Gastroesophageal sphincter (tissue), 4 donors: ENCODE measurements around the gene SLC27A2. TPM values are rescaled to one million over a fixed set of nuclear protein-coding genes. Genes with fewer than 3 reads are reported as not detected.

Experiments
- ATAC-seq: fragments of 150-250 bp; one replicate; pipeline ENCODE4 v1.9.1; 2016; ENCODE audit warnings: mild to moderate bottlenecking, moderate library complexity
- H3K27ac ChIP-seq, 4 donors: fragments of 200-600 bp; sonication (generic) in 3 of 4; 1 replicate in 3 of 4; 2 replicates in 1 of 4; pipeline ENCODE4 v1.5.1; 2016 to 2019
- H3K27me3 ChIP-seq: fragments of 200-600 bp; sonication (generic); one replicate; pipeline ENCODE4 v1.5.1; 2019
- H3K36me3 ChIP-seq, 2 donors: fragments of 200-600 bp; sonication (generic); one replicate each; pipeline ENCODE4 v1.5.1; 2019; ENCODE audit warnings: control low read depth in 1 of 2
- H3K4me1 ChIP-seq, 3 donors: fragments of 200-600 bp; sonication (generic); 1 replicate in 2 of 3; 2 replicates in 1 of 3; pipeline ENCODE4 v1.5.1; 2016 to 2019; ENCODE audit warnings: control low read depth in 2 of 3
- H3K4me3 ChIP-seq, 2 donors: fragments of 200-600 bp; sonication (generic); one replicate each; pipeline ENCODE4 v1.5.1; 2019; ENCODE audit warnings: mild to moderate bottlenecking in 1 of 2, moderate library complexity in 1 of 2
- H3K9me3 ChIP-seq, 3 donors: fragments of 200-600 bp; sonication (generic); one replicate each; pipeline ENCODE4 v1.5.1; 2017 to 2019; ENCODE audit warnings: control low read depth in 2 of 3
- EP300 ChIP-seq: sonication (generic); formaldehyde crosslinking; IDR thresholded peaks from one replicate; pipeline ENCODE4 v1.6.1; 2017; ENCODE audit warnings: antibody characterized with exemption, mild to moderate bottlenecking
- POLR2A ChIP-seq, 2 donors: fragments of 450-650 bp; IDR thresholded peaks; one replicate each; pipeline ENCODE4 v1.6.1; 2017; ENCODE audit warnings: antibody characterized with exemption in 2 of 2, mild to moderate bottlenecking in 2 of 2, moderate library complexity in 1 of 2
- POLR2AphosphoS5 ChIP-seq: sonication (generic); formaldehyde crosslinking; IDR thresholded peaks from one replicate; pipeline ENCODE4 v1.6.1; 2017; ENCODE audit warnings: antibody characterized with exemption
- WGBS, 2 donors: methylation state at CpG; one replicate each; pipeline ENCODE4 v1.1.5; 2018; ENCODE audit warnings: low coverage in 1 of 2; 5-methylcytosine and 5-hydroxymethylcytosine counted together
- total RNA-seq, 4 donors: library from RNA; depleted of rRNA; stranded (reverse); fragments of >200 nt; gene quantifications; one replicate each; pipeline ENCODE4 v1.1.0, GENCODE V29; 2016
- TF ChIP-seq, protein P1 (sequence below), 4 experiments: fragments of 200-600 bp in 2 of 4; fragments of 450-650 bp in 2 of 4; sonication (generic) in 1 of 4; IDR thresholded peaks; one replicate each; pipeline ENCODE4 v1.5.1; 2017 to 2019; ENCODE audit warnings: antibody characterized with exemption in 4 of 4, mild to moderate bottlenecking in 2 of 4, moderate library complexity in 2 of 4

SLC27A2 gene
- total RNA-seq, 4 donors from 2014 or later: 0.13 to 0.22 TPM; not detected in 2

DNA sequence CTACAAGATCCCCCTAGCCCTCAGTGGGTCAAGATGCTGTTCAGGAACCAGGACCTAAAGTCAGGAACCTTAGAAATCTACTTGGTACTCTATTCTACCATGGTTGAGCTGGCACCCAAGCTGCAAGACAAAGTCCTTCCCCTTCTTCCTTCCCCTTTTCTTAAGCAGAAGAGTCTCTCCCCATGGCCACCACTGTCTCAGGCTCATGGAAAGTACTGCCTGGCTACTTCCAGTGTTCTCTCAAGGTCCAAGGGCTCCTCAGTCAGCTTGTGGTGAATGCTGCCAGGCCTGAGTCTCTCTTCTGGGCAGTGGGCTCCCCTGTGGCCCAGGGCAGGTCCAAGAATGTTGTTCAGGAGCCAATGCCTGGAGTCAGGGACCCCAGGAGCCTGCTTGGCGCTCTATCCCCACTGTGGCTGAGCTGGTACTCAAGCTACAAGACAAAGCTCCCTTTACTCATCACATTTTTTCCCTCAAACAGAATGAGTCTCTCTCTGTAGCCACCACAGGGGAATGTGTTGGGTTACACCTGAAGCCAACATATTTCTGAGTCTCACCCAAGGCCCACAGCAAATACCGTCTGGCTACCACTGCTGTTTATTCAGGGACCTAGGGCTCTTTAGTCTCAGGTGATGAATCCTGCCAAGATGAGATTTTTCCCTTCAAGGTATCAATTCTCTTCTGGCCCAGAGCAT lies 18.1 kb upstream of the SLC27A2 start:
- no peaks in the 10 kb centered on the region for H3K9me3 ChIP-seq
- H3K36me3 ChIP-seq: no peaks in the 10 kb centered on the region
- 56 to 60% methylated on average over 1 to 2 of the region's 2 CpGs for WGBS, 2 donors
- H3K27ac ChIP-seq: no peak overlapping the region
- TF ChIP-seq EP300 (no peak), POLR2AphosphoS5 (no peak), POLR2A (IDR thresholded peaks at IDR 0.05) (no peak)
- TF ChIP-seq, protein P1, sequence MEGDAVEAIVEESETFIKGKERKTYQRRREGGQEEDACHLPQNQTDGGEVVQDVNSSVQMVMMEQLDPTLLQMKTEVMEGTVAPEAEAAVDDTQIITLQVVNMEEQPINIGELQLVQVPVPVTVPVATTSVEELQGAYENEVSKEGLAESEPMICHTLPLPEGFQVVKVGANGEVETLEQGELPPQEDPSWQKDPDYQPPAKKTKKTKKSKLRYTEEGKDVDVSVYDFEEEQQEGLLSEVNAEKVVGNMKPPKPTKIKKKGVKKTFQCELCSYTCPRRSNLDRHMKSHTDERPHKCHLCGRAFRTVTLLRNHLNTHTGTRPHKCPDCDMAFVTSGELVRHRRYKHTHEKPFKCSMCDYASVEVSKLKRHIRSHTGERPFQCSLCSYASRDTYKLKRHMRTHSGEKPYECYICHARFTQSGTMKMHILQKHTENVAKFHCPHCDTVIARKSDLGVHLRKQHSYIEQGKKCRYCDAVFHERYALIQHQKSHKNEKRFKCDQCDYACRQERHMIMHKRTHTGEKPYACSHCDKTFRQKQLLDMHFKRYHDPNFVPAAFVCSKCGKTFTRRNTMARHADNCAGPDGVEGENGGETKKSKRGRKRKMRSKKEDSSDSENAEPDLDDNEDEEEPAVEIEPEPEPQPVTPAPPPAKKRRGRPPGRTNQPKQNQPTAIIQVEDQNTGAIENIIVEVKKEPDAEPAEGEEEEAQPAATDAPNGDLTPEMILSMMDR (IDR thresholded peaks at IDR 0.05): no peak
- H3K4me3 ChIP-seq: no peak overlapping the region
- no peaks in the 10 kb centered on the region for H3K4me1 ChIP-seq
- no peaks in the 10 kb centered on the region for H3K27me3 ChIP-seq
- ATAC-seq: no peak

DNA sequence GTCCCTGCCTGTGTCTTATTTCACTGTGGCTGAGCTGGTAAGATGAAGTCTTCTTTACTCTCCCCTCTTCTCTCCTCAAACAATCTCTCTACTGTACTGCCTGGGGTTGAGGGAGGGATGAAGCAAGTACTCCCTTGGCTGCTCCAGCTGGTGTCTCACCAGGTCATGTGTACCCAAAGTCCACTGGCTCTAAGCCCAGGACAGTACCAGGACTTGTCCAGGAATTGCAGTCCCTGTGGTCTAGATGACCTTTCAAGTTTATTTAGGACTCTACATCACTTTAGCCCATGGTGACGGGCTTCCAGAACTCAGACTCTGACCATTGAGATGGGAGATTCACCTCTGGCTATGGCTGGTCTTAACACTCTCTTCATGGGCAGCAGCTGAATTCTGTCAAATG lies 17.5 kb upstream of the SLC27A2 start:
- TF ChIP-seq EP300 (no peak), POLR2A (IDR thresholded peaks at IDR 0.05) (no peak)
- no peak overlapping the region for H3K27ac ChIP-seq
- H3K27me3 ChIP-seq: no peaks in the 10 kb centered on the region
- 83 to 86% methylated on average over 1 of the region's 1 CpG for WGBS, 2 donors
- no peaks in the 10 kb centered on the region for H3K4me1 ChIP-seq
- H3K36me3 ChIP-seq: no peaks in the 10 kb centered on the region
- H3K9me3 ChIP-seq: no peaks in the 10 kb centered on the region
- no peak for ATAC-seq
- no peak overlapping the region for H3K4me3 ChIP-seq

DNA sequence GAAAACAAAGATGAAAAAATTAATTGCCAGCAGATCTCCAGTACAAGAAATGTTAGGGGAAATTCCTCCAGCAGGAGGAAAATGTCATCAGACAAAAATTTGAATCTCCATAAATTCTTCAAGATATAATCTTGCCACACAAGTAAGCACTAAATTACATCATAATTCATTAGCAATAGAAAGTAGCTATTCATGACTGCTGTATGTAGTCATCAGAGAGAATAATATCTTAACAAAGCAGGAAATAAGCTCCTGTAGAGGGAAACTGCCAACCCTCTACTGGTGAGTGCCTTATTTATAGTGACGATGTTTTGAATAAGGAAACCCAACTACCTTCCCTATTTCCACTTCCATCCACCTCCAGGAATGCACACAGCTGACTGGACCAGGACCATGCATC lies 15.8 kb upstream of the SLC27A2 start:
- Histone ChIP-seq H3K4me3 (no peak overlapping the region), H3K27me3 (no peaks in the 10 kb centered on the region), H3K36me3 (no peaks in the 10 kb centered on the region), H3K4me1 (no peaks in the 10 kb centered on the region), H3K27ac (no peak overlapping the region), H3K9me3 (no peaks in the 10 kb centered on the region)
- TF ChIP-seq POLR2A (IDR thresholded peaks at IDR 0.05): no peak
- TF ChIP-seq, protein P1 (IDR thresholded peaks at IDR 0.05): no peak
- TF ChIP-seq EP300: no peak
- TF ChIP-seq POLR2AphosphoS5: no peak
- ATAC-seq: no peak
- 36 to 50% methylated on average over 1 of the region's 1 CpG for WGBS, 2 donors

DNA sequence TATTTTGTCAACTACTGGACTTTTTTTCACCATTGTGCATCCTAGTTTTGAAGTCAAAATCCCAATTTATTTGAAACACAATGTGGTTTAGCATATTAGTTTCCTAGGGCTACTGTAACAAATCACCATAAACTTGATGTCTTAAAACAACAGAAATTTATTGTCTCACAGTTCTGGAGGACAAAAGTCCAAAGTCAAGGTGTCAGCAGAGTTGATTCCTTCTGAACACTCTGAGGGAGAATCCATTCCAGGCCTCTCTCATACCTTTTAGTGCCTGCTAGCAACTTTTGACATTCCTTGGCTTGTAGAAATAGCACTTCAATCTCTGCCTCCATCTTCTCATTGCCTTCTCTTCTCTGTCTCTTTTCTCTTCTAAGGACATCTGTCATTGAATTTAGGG lies 14.9 kb upstream of the SLC27A2 start:
- TF ChIP-seq POLR2AphosphoS5: no peak
- TF ChIP-seq, protein P1 (IDR thresholded peaks at IDR 0.05): no peak
- TF ChIP-seq EP300: no peak
- TF ChIP-seq POLR2A (IDR thresholded peaks at IDR 0.05): no peak
- ATAC-seq: no peak

DNA sequence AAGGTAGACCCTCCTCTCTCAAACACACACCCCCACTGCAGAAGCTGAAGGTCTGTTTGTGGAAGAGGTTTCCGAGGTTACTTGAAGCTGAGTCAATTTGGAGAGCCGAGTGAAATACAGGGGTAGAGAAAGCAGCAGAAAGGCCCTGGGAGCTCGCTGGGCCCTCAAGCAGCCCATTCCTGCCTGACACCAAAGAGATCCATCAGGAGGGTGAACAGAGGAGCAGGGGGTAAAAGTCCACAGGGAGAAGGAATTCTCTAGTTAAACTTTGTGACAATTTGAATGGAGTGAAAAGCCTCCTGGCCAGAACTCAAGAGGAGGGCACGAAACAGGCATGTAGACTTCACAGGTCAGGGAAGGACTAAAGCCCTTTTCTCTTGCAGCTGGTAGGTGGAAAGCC lies 13.6 kb upstream of the SLC27A2 start:
- TF ChIP-seq POLR2AphosphoS5 (no peak), POLR2A (IDR thresholded peaks at IDR 0.05) (no peak), EP300 (no peak)
- TF ChIP-seq, protein P1 (IDR thresholded peaks at IDR 0.05): no peak
- 53 to 77% methylated on average over 3 to 4 of the region's 4 CpGs for WGBS, 2 donors
- no peaks in the 10 kb centered on the region for H3K36me3 ChIP-seq
- no peaks in the 10 kb centered on the region for H3K9me3 ChIP-seq
- no peak for ATAC-seq
- no peak overlapping the region for H3K27ac ChIP-seq
- no peaks in the 10 kb centered on the region for H3K4me1 ChIP-seq
- H3K4me3 ChIP-seq: no peak overlapping the region
- H3K27me3 ChIP-seq: no peaks in the 10 kb centered on the region

More for the DNA sequence above, 14.9 kb upstream of the SLC27A2 start:
- no peaks in the 10 kb centered on the region for H3K9me3 ChIP-seq
- H3K36me3 ChIP-seq: no peaks in the 10 kb centered on the region
- no peaks in the 10 kb centered on the region for H3K4me1 ChIP-seq
- no peaks in the 10 kb centered on the region for H3K27me3 ChIP-seq
- H3K27ac ChIP-seq: no peak overlapping the region
- H3K4me3 ChIP-seq: no peak overlapping the region
